HG03103 (cell line): ENCODE measurements around the gene KRTAP2-3.
"Not testable (repeated sequence)": the region's sequence is repeated elsewhere in the genome, so short reads cannot be mapped to it uniquely, and the experiment has no call there.

Experiments used
- ATAC-seq: cut with Tn5 transposase; IDR thresholded peaks from one replicate; pipeline ENCODE4 v1.9.1; 2021; ENCODE audit warnings: low read depth; ENCODE audit not compliant: unreplicated experiment

The KRTAP2-3 gene

DNA sequence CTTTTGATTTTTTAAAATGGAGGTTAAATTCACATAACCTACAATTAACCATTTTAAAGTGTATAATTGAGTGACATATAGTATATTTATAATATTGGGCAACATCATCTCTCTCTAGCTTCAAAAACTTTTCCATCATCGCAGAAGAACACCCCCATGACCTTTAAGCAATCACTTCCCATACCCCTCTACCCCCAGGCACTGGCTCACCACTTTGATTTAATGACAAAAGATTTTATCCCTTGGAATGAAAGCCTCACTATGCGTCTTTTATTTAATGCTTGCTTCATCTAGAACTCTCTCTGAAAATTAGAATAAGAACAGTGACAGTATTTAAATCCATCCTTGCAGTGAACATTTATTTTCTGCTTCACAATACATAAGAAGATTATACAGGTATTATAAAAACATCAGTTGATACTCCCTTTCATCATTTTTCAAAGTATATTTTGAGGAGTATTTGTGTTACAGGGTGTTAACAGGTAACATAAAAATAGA is 22.0 kb downstream of the KRTAP2-3 start:
- ATAC-seq: no peak

DNA sequence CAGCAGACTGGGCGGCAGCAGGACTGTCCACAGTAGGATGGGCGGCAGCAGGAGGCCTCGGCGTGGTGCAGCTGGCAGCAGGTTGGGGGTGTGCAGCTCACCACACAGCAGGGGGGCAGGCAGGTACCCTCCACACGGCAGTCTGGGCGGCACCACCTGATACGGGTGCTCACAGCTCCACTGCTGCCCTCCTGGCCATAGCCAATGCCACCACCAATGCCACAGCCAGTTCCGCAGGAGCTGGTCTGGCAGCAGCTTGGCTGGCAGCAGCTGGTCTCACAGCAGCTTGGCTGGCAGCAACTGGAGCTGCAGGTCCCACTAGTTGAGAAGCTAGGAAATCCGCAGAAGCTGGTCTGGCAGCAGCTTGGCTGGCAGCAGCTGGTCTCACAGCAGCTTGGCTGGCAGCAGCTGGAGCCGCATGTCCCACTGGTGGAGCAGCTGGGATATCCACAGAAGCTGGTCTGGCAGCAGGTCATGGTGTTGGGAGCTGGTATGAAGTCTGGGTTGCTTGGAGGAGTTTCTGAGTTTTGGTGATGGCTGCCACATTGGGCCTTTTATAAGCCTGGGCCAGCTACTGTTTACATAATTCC is 25.5 kb downstream of the KRTAP2-3 start, which contains the start of gene KRTAP1-3:
TSS of gene KRTAP1-3 (minus strand) at position 529 of the 590 bp plus-strand sequence. CDS start at position 476, 53 bp downstream.
- not testable (repeated sequence) for ATAC-seq

DNA sequence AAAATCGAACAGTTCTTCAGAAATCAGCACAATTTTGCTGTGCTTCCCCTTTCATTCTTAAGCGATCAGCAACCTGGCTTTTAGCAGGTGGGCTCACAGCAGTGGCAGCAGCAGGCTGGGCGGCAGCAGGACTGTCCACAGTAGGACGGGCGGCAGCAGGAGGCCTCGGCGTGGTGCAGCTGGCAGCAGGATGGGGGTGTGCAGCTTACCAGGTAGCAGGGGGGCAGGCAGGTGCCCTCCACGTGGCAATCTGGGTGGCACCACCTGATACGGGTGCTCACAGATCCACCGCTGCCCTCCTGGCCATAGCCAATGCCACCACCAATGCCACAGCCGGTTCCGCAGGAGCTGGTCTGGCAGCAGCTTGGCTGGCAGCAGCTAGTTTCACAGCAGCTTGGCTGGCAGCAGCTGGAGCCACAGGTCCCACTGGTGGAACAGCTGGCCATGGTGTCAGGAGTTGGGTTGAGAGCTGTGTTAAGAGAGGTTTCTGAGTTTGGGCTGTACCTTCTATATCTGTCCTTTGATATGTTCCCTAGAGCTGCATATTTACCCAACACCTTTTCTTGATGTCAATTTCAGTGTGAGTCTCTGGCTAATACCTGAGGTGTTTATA is 30.2 kb downstream of the KRTAP2-3 start, which contains the start of gene KRTAP1-4:
TSS of gene KRTAP1-4 (minus strand) at position 563 of the 613 bp plus-strand sequence. CDS start at position 446, 117 bp downstream.
- no peak for ATAC-seq

DNA sequence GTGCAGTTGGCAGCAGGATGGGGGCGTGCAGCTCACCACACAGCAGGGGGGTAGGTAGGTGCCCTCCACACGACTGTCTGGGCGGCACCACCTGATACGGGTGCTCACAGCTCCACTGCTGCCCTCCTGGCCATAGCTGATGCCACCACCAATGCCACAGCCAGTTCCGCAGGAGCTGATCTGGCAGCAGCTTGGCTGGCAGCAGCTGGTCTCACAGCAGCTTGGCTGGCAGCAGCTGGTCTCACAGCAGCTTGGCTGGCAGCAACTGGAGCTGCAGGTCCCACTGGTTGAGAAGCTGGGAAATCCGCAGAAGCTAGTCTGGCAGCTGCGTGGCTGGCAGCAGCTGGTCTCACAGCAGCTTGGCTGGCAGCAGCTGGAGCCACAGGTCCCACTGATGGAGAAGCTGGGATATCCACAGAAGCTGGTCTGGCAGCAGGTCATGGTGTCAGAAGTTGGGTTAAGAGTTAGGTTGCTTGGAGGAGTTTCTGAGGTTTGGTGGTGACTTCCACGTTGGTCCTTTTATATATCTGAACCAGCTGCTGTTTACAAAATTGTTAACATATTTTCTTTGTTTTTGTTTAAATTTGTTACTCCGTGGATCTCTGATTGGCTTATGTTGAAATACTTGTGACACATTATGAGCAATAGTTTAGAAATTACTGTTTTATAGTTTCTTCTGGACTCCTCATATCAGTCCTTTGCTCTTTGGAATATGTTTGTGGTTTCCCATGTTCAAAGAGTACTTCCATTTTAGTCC is 33.0 kb downstream of the KRTAP2-3 start, which contains the start of gene KRTAP1-5:
TSS of gene KRTAP1-5 (minus strand) at position 494 of the 757 bp plus-strand sequence. CDS start at position 441, 53 bp downstream.
- ATAC-seq: no peak

DNA sequence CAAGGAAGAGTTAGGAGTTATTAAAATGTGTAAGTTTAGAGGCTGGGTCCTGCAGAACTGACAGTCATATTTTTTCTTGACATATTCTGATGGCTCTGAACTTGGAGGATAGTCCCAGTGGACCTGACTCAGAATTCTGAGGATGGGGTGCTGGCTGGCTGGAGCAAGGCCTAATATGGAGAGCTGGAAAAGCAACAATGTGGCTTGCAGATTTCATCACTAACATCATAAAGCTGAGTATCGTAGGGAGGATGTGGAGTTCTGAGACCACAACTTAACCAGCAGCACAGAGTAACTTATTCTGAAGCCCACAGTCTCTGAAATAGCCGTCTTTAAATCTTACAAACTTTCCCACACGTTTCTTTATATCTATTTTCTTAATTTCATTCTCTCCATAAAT is 35.2 kb downstream of the KRTAP2-3 start:
- ATAC-seq: no peak

DNA sequence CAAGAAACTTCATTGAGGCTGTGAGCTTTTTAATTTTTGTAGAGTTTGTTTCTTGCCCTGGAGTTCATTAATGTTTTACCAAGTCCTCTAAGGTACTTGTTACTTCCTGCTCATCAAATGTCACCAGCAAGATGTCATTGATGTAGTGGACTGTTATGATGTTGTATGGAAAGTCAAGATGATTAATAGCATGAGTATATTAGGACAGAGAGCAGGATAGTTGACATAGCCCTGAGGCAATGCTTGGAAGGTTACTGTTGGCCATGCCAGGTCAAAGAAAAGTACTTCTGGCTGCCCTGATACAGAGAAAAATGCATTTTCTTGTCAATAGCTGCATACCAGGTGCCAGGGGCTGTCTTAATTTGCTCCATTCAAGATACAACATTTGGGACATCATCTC is 39.6 kb downstream of the KRTAP2-3 start:
- ATAC-seq: no peak

DNA sequence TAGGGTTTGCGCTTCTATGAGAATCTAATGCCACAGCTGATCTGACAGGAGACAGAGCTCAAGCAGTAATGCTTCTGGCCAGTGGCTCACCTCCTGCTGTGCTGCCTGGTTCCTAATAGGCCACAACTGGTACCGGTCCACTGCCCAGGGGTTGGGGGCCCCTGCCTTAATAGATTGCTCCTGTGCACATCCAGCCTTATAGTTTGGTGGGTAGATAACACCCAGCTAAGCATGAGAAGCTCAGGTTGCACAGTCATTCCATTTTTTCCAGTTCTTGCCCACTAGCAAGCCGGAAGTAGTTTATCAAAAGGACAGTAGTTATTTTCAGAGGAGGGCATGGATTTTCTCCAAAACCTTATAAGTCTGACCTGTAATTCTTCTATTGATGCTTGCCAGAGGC is 40.5 kb downstream of the KRTAP2-3 start:
- ATAC-seq: no peak

DNA sequence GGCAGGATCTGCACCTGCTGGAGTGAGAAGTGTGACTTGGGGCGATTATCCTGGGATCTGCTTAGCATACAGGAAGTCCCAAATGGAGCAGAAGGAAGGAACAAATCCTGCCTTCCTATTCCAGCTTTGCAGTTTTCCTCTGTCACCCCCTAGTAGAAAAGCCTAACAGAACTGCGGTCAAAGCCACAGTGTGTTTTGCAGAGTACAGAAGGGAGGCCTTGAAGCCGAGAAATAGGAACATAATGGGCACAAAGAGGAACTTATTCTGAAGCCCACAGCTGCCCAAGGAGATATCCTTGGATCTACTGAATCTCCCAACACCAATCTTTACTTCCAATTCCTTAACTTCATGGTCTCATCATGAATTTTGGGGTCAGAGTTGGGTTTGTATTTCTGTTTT is 41.4 kb downstream of the KRTAP2-3 start:
- ATAC-seq: no peak

DNA sequence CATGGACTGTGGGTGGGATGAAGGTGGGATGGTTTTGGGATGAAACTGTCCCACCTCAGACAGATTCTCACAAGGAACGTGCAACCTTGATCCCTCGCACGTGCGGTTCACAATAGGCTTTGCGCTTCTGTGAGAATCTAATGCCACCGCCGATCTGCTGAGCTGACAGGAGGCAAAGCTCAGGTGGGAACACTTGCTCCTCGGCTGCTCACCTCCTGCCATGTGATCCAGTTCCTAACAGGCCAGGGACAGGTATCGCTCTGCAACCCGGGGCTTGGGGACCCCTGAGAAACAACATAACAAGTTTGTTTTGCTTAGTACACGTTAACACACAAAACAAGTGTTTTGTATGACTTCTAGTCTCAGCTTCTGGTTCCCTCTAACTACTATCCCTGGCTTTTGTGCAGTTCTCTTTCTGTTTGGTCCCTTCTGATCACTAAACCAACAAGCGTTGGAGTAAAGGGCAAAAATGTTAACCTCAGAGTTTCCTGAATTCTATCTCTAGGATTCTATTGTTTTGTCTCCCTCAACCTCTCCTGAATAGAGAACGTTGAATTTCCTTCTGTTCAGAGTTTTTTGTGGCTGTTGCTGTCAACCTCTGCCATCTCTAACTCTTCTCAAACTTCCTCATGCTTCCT is 43.2 kb downstream of the KRTAP2-3 start:
- ATAC-seq: no peak

DNA sequence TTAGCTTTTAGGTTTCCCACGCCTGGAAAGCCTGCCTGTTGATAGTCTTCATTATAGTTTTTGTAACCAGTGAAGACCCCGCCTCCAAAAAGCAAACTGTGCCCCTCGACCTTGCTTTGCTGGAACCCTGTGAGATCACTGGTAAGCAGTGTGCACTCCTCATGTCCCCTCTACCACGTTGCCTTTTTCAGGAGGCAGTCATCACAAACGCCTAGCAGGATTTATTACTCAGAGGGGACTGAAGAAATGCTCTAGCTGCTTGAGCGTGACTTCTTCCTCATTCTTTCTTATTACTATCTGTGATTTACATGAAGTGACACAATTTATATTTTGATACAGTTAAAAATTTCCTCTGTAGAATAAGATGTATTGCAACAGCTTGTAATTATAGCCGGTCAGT is 44.5 kb downstream of the KRTAP2-3 start:
- ATAC-seq: no peak

DNA sequence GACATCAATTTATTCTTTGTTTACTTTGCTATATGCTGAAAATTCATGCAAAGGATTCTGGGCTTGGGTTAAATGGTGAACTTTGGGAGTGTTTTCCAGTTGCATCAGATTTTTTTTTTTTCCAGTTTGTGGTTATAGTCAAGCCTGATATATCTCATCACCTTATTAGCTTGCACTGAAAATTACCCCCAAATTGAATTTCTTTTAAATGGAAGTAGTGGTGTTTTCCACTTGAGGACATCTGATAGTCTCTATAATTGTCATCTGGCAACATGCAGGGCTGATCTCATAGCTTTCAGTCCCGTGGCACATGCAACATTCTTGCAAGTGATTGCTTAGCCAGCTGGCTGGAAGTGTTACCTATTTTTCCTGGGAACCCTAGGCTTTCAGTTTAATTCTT is 46.3 kb downstream of the KRTAP2-3 start:
- ATAC-seq: no peak

DNA sequence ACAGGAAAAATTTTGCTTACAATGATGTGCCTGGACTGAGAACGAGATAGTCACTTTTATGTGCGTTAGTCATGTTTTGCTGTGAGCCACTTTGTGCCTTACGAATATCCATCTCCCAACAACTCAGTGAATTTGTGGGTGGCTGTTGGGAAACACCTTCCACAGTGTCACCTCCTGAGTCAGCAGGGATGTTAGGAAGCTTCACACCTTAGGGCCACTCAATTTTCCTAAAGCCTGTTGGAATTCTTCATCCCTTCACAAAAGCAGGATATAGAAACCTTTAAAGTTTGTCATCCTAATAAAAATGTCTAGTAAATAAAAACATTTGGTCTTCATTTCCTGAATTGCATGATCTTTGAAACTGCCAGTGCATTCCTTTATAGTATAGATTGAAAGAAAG is 46.7 kb downstream of the KRTAP2-3 start:
- ATAC-seq: no peak

DNA sequence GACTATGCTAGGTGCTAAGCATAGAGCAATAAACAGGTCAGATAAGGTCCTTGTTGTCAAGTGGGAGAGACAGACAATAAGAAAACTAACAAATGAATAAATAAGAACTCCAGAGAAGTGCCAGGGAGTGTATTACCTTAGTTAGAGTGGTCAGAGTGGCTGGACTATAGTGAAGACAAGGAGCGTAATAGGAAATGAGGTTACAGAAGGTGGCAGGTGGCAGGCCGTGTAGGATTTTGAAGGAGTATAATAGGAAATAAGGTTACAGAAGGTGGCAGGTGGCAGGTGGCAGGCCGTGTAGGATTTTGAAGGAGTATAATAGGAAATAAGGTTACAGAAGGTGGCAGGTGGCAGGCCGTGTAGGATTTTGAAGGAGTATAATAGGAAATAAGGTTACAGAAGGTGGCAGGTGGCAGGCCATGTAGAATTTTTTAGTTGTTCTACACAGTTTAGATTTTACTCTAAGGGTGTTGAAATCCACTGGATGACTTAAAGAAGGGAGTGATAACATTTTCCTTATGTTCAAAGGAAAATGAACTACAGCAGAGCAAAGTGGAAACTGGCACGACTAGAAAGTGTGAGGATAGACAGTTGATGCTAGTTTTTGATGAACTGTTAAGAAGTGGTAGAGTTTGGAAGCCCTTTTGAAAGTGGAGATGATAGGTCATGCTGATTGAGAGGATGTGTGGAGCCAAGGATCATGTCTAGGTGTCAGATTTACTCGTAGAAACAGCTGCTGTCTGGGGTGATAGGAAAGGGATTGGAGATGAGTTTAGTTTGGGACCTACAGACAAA is 47.4 kb downstream of the KRTAP2-3 start:
- ATAC-seq: no peak

DNA sequence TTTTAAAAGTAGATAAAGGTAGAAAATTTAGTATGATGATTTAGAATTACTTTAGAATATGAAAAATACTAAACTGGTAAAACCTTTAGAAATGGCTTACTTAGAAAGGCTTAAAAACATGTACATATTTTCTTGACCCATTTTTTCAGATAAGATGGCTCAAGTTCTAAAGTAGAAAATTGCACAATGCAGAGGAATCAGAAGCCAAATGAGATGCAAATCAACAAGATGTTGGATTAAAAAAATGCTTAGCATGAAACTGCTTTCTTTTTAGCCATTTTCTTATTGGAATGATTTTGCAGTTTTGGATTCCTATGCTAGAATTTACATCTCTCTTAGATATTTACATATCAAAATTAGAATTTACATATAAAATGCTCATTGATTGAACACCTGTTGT is 49.5 kb downstream of the KRTAP2-3 start:
- no peak for ATAC-seq

DNA sequence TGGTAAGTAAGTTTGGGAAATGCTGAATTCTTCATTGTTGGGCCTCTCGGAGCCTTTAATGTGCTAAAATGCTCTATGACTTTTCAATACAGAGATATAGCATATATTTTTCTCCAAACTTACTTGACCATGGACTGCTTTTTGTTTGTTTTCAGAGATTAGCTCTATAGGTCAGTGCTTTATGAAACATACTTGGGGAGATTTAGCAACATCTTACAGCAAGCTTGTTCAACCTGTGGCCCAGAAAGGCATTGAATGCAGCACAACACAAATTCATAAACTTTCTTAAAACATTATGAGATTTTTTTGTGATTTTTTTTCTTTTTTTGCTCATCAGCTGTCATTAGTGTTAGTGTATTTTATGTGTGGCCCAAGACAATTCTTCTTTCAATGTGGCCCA is 50.0 kb downstream of the KRTAP2-3 start:
- no peak for ATAC-seq

DNA sequence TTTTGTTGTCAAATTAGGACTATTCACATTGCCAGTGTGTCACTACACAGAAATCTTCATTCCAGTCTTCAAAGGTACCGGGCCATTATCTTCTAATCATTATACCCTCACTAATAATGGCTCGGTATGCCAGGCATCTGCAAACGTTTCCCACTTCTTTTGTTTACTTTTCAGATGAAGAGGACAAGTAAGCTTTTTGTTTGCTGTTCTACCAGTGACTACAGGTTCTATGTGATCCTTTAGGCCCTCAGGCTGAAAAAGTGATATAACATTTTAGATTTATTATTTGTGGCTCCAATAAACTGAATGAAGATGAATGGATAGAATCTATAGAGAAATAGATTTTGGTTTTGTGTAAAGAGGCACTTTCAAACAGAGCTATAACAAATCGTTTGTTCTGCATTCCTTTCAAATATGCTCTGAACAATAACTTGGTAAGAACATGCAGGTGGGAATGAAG is 50.6 kb downstream of the KRTAP2-3 start:
- ATAC-seq: no peak
